Effector CD4-positive, alpha-beta T cell (primary cell): ENCODE data around the gene BACH2.

ENCODE experiments used
- DNase-seq: peaks from one replicate; pipeline ENCODE4 v3.0.0-alpha.2; 2020

Gene BACH2

GRCh38 chr6:90020746-90021145, 275.9 kb downstream of the BACH2 start:
- no peak for DNase-seq

- no peak for DNase-seq
Observed at GRCh38 chr6:90019216-90019615, 277.4 kb downstream of the BACH2 start.

GRCh38 chr6:90015883-90016282, 280.8 kb downstream of the BACH2 start:
- no peak for DNase-seq

DNA sequence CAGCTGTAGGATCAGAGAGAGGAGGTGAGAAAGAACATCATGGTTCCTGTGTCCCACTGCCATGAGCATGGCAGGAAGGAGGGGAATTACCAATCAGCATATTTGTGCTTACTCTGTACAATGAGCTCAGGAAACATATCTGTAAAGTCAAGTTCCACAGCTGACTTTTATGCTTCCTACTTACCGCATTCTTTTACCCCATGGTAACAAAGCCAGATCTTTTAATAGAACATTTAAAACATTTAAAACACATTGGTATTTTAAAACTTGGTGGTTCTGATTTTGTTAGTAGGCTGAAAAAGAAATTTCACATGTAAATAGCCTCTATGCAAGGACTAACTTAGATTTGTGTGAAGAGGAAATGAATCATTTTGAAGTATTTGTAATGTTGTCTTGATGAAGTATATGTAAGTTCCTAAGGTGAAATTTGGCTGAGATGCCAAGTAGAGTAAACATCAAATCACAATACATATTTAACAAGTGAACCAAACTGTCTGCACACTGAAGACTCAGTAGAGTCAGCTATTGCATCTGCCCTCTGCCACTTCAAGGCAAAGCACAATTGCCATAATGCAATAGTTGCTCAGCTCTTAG, 287.6 kb downstream of the BACH2 start:
- no peak for DNase-seq

- no peak for DNase-seq
Observed at GRCh38 chr6:90008189-90008907, 288.3 kb downstream of the BACH2 start.

- DNase-seq = no peak
Observed at GRCh38 chr6:90005048-90005827, 291.4 kb downstream of the BACH2 start.

DNA sequence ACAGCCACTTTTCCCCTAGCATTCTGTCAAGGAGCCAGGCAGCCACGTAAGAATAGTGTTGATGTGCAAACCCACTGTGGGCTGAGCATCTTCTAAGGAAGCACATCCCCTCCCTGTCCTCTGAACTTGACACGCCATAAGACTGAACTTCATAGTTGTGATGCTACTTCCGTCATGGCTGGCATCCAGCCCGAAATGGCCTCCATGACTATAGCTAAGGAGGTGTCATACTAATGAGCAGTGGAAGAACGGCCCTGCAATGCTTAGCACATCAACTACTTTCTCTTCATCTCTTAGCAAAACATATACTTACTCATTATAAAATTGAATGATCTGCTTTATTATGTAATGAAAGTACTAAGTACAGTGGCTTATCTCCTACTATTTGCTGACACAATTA, 292.1 kb downstream of the BACH2 start:
- DNase-seq = no peak

DNA sequence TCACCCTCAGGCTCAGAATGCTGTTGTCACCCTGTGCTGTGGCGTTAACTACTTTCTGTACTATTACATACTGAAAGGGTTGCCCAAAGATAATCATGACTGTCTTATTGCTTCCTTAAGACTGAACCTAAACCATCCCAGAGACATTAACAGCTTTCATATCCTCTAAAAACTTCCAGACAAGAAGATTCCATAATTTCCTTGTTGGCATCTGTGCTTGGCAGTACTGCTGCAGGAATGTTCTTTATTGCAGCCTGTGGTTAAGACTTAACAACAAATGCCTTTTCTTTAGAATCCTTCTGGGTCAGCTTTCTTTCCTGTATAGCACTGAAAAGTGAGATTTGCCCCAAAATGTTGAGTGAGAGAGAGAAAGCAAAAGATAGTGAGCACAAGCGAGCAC, 292.7 kb downstream of the BACH2 start:
- DNase-seq = no peak

GRCh38 chr6:90003069-90003795, 293.4 kb downstream of the BACH2 start:
- no peak for DNase-seq

DNA sequence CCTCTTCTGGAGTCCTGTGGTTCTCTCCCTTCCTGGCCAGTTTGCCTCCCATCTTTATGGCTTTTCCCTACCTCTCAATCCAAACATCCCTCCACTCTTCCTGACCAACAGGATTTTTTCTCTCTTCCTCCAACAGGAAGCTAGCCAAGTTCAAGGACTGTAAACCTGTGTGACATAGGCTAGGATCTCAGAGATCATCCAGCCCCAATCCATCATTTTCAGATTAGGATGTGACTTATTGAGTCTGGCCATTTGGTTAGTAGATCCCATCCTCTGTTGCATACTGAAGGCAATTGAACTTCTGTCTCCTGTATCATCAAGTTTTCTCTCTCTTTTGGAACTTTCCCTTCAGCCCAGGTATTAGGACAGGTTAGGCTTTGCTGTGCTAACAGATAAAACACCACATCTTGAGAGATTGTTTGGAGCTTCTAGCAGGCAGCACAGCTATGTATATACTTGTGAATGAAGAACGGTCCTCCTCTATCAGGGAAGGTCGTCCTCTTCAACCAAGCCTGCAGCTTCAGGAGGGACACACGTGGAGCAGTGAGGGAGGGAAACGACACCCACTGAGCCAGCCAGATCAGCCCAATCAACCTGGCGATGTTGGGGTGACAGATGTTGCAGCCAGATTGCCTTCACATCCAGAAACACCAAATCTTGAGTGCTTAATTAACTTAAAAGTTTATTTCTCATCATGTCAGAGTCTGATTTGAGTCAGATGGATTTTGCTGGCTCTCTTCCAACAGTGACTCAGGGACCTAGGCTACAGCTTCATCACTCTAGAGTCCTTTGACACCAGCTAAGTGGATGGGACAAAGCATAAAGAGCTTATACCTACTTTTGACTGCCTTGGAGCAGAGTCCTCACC, 295.5 kb downstream of the BACH2 start:
- no peak for DNase-seq

GRCh38 chr6:89999945-90000825, 296.5 kb downstream of the BACH2 start:
- no peak for DNase-seq

DNA sequence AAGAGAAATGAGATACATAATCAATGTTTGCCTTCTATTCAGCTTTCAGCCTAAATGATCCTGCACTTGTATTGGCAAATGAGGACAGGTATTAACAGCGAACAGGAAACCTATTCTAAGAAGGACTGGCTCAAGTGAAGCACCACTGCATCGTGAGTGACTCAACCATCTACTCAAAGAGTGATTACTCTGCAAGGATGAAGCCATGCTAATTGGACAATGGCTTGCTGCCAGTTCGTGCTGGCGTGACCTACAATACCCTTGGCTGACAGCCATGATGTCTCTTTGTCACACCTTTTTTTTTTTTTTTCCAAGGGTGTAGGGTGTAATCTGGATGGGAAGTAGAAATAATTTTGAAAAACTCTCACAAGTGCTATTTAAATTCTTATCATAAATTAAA, 297.5 kb downstream of the BACH2 start:
- DNase-seq = no peak

GRCh38 chr6:89997456-89998445, 298.9 kb downstream of the BACH2 start:
- no peak for DNase-seq

GRCh38 chr6:89993411-89993810, 303.2 kb downstream of the BACH2 start:
- DNase-seq = no peak

DNA sequence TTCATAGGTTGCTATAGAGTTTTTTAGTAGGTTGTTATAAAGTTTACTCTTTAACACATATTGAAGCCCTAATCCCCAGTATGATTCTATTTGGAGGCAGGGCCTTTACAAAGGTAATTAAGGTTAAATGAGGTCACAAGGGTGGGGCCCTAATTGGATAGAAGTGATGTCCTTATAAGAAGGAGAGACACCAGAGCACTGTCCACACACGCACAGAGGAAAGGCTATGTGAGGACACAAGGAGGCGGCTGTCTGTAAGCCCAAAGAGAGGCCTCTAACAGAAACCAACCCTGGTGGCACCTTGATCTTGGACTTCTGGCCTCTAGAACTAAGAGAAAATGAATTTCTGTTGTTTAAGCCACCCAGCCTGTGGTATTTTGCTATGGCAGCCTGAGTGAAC, 303.8 kb downstream of the BACH2 start:
- no peak for DNase-seq

DNA sequence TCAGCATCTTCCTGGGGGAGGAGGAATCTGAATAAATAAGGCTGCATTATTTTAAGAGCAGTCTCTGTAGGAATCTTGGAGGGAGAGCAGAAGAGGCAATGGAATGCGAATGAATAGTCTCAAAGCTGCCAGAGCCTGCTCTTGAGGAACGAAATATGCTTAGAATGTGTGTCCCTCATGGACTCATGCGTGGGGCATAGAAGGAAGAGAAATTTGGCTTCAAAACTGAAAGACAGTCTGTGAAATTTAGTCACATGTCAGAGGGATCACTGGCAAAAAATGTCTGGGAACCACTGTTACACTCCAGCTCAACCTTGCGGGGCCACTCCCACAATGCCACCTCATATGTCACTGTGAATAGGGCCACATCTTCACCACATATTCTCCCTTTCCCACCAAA, 306.9 kb downstream of the BACH2 start:
- no peak for DNase-seq

DNA sequence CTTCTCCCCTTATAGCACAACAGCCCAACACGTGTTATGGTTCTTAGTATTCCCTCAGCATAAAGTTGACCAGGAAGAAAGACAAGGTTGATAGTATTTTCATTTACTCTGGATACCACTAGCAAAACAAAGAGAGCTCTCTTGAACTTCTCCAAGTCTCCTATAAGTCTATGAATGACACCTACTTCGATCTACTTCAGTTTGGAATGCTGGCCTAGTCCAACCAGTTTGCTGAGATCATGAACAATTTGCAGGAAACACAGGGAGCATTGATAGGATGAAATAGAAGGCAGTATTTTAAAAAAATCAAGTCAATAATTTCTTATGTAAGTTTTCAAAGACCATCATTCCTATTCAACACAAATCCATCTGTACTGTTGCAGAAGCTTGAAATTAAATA, 308.8 kb downstream of the BACH2 start:
- no peak for DNase-seq

DNA sequence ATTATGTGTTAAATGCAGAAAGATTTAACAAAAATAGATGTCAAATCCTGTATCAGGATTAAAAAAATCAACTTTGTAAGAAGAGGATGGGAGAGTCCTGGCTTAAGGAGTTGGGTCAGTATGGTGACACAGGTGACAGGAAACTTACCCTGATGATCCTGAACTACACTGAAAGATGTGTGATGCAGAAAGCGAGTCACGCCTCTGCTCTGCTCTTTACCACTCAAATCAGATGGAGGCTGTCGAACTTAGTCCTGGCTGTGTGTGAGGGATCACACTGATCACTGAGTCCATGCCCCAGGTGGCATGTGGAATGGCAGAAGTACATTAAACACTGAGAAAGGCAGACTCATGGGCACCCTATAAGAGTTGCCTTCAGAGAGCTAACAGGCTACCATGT, 309.5 kb downstream of the BACH2 start:
- DNase-seq = no peak

- no peak for DNase-seq
Observed at GRCh38 chr6:89986650-89987074, 310.0 kb downstream of the BACH2 start.
